K562 (cell line): ENCODE measurements around the gene DIP2A. TPM values are rescaled to one million over a fixed set of nuclear protein-coding genes. Genes with fewer than 3 reads are reported as not detected.
A peak's percentile ranks its signal among the peaks of the same experiment; 100 is the strongest.

Source experiments
- CREB3 ChIP-seq: fragments of 450-650 bp; conservative IDR thresholded peaks from 2 replicates; pipeline ENCODE4 v1.6.1; 2016; ENCODE audit warnings: missing genetic modification characterization, low read depth, mild to moderate bottlenecking, missing compliant biosample characterization, moderate library complexity
- DDX20 ChIP-seq: fragments of 450-650 bp; IDR thresholded peaks from 2 replicates; pipeline ENCODE4 v1.6.1; 2016; ENCODE audit warnings: missing genetic modification characterization, low read depth, mild to moderate bottlenecking, missing compliant biosample characterization, moderate library complexity
- E2F5 ChIP-seq: sonication (generic); formaldehyde crosslinking; IDR thresholded peaks from 2 replicates; pipeline ENCODE4 v1.8.0; 2022; ENCODE audit warnings: mild to moderate bottlenecking, missing genetic modification reagents
- ELF2 ChIP-seq: fragments of 250-450 bp; sonication (Bioruptor Pico); IDR thresholded peaks from 2 replicates; pipeline ENCODE4 v1.5.0; 2021; ENCODE audit warnings: mild to moderate bottlenecking
- KAT8 ChIP-seq: fragments of 450-650 bp; IDR thresholded peaks from 2 replicates; pipeline ENCODE4 v1.6.1; 2016; ENCODE audit warnings: low read depth, mild to moderate bottlenecking
- NR2C1 ChIP-seq, 2 experiments: fragments of 450-650 bp; IDR thresholded peaks; 2 replicates each; pipeline ENCODE4 v1.6.1; 2017; ENCODE audit warnings: mild to moderate bottlenecking in 2 of 2, antibody characterized with exemption in 1 of 2, inconsistent platforms in 1 of 2, missing compliant biosample characterization in 1 of 2, missing genetic modification characterization in 1 of 2
- TEAD2 ChIP-seq: fragments of 450-650 bp; IDR thresholded peaks from 2 replicates; pipeline ENCODE4 v1.6.1; 2016; ENCODE audit warnings: missing genetic modification characterization, control low read depth, missing compliant biosample characterization
- XRCC5 ChIP-seq: fragments of 200-400 bp; formaldehyde crosslinking; IDR thresholded peaks from 2 replicates; pipeline ENCODE4 v1.6.1; 2017; ENCODE audit warnings: low read depth, mild to moderate bottlenecking, low read length
- polyA plus RNA-seq, 8 experiments: library from polyadenylated mRNA; depleted of rRNA in 4 of 8; stranded (reverse) in 5 of 8; unstranded in 3 of 8; fragments of >200 nt; fragmentation: Nextera tagmentation in 2 of 8; fragmentation: Illumina TruSeq in 1 of 8; extraction: Ambion mirVana in 2 of 8; extraction: Trizol in 1 of 8; gene quantifications; 2 replicates each; pipeline versions ENCODE4 v1.2.1 to v1.2.3, GENCODE V29; 2011 to 2014; ENCODE audit warnings: inconsistent platforms in 1 of 8, missing spikeins in 1 of 8
- total RNA-seq, 7 experiments: library from RNA; depleted of rRNA in 6 of 7; stranded (reverse); fragments of >200 nt in 6 of 7; fragmentation: Illumina TruSeq in 2 of 7; extraction: Trizol in 2 of 7; gene quantifications; 2 replicates each; pipeline versions ENCODE4 v1.2.1 to v1.2.3, GENCODE V29; 2011 to 2021; ENCODE audit warnings: low replicate concordance in 1 of 7
- TF ChIP-seq, protein P1 (sequence below), 2 experiments: fragments of 450-650 bp; IDR thresholded peaks; 2 replicates each; pipeline ENCODE4 v1.6.1; 2016; ENCODE audit warnings: mild to moderate bottlenecking in 2 of 2, borderline replicate concordance in 1 of 2, low read depth in 1 of 2, moderate library complexity in 1 of 2
- TF ChIP-seq, protein P2 (sequence below), 3 experiments: fragments of 200-800 bp in 1 of 3; fragments of 250-450 bp in 1 of 3; fragments of 450-650 bp in 1 of 3; sonication (Bioruptor Pico) in 1 of 3; sonication (Bioruptor generic) in 1 of 3; formaldehyde crosslinking in 1 of 3; IDR thresholded peaks; 2 replicates each; pipeline versions ENCODE4 v1.6.1 to v1.8.0; 2016 to 2022; ENCODE audit warnings: mild to moderate bottlenecking in 2 of 3, missing genetic modification characterization in 2 of 3, missing compliant biosample characterization in 1 of 3, moderate library complexity in 1 of 3

The DIP2A gene
- total and polyA plus RNA-seq, 9 of the 15 experiments (the other 6 are each of a cell fraction or from before 2014, with no cell fraction given) = 4.3 to 34.5 (median 20.3) TPM

- TF ChIP-seq, protein P1, sequence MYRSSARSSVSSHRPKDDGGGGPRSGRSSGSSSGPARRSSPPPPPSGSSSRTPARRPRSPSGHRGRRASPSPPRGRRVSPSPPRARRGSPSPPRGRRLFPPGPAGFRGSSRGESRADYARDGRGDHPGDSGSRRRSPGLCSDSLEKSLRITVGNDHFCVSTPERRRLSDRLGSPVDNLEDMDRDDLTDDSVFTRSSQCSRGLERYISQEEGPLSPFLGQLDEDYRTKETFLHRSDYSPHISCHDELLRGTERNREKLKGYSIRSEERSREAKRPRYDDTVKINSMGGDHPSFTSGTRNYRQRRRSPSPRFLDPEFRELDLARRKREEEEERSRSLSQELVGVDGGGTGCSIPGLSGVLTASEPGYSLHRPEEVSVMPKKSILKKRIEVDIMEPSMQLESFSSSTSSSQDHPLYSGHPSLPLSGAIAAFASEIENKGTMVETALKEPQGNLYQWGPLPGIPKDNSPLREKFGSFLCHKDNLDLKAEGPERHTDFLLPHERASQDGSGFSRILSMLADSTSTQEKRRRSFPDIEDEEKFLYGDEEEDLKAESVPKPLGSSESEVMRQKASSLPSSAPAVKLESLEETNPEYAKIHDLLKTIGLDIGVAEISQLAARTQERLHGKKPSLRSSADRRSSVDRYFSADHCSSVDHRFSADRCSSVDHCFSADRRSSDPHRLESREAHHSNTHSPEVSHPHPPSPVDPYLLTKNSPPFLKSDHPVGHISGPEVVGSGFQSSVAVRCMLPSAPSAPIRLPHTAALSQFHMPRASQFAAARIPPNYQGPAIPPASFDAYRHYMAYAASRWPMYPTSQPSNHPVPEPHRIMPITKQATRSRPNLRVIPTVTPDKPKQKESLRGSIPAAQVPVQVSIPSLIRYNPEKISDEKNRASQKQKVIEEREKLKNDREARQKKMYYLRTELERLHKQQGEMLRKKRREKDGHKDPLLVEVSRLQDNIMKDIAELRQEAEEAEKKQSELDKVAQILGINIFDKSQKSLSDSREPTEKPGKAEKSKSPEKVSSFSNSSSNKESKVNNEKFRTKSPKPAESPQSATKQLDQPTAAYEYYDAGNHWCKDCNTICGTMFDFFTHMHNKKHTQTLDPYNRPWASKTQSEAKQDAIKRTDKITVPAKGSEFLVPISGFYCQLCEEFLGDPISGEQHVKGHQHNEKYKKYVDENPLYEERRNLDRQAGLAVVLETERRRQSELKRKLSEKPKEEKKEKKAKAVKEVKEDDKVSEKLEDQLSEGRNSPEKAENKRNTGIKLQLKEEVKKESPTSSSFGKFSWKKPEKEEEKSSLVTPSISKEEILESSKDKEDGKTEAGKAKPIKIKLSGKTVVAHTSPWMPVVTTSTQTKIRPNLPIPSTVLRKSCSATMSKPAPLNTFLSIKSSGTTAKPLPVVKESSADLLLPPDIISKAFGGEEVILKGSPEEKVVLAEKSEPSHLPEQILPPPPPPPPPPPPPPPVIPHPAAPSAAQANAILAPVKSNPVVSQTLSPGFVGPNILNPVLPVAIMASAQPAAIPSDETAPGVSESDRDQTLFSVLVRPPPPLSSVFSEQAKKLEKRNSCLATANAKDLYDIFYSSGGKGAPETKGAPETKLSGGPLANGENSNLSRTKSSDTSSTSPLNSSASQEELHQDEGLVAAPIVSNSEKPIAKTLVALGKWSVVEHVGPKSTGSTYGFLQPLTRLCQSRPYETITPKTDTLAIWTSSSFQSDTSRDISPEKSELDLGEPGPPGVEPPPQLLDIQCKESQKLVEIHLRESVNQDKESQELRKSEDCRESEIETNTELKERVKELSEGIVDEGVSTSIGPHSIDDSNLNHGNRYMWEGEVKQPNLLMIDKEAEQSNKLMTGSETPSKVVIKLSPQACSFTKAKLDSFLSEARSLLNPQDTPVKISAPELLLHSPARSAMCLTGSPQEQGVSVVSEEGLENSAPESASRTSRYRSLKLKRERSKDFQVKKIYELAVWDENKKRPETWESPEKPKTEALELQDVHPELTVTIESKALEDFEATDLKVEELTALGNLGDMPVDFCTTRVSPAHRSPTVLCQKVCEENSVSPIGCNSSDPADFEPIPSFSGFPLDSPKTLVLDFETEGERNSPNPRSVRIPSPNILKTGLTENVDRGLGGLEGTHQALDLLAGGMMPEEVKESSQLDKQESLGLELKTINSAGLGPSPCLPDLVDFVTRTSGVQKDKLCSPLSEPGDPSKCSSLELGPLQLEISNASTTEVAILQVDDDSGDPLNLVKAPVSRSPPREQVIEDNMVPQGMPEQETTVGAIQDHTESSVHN (IDR thresholded peaks at IDR 0.05; ENCODE audit: borderline replicate concordance in 1 of 2, low read depth in 1 of 2) = peak in 1 of 2 experiments; percentile 43; a peak in 1 of 4 replicates
- TF ChIP-seq TEAD2 (tag) (0 out of 2 replicates have a peak, but pooled peaks have one; percentile 49), KAT8 (no peak), CREB3 (tag) (0 out of 2 replicates have a peak, but pooled peaks have one; percentile 46), ELF2 (CRISPR knock-in tag) (0 out of 2 replicates have a peak, but pooled peaks have one; percentile 7), E2F5 (CRISPR knock-in tag) (0 out of 2 replicates have a peak, but pooled peaks have one; percentile 58), DDX20 (tag) (no peak), NR2C1 (IDR thresholded peaks at IDR 0.05) (peak; percentile 90), NR2C1 (tag; IDR thresholded peaks at IDR 0.05) (peak; percentile 95), XRCC5 (no peak)
- TF ChIP-seq, protein P2, sequence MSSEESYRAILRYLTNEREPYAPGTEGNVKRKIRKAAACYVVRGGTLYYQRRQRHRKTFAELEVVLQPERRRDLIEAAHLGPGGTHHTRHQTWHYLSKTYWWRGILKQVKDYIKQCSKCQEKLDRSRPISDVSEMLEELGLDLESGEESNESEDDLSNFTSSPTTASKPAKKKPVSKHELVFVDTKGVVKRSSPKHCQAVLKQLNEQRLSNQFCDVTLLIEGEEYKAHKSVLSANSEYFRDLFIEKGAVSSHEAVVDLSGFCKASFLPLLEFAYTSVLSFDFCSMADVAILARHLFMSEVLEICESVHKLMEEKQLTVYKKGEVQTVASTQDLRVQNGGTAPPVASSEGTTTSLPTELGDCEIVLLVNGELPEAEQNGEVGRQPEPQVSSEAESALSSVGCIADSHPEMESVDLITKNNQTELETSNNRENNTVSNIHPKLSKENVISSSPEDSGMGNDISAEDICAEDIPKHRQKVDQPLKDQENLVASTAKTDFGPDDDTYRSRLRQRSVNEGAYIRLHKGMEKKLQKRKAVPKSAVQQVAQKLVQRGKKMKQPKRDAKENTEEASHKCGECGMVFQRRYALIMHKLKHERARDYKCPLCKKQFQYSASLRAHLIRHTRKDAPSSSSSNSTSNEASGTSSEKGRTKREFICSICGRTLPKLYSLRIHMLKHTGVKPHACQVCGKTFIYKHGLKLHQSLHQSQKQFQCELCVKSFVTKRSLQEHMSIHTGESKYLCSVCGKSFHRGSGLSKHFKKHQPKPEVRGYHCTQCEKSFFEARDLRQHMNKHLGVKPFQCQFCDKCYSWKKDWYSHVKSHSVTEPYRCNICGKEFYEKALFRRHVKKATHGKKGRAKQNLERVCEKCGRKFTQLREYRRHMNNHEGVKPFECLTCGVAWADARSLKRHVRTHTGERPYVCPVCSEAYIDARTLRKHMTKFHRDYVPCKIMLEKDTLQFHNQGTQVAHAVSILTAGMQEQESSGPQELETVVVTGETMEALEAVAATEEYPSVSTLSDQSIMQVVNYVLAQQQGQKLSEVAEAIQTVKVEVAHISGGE (CRISPR knock-in tag; IDR thresholded peaks at IDR 0.05) = peak in 1 of 3 experiments; percentile 65; a peak in 1 of 6 replicates
Measured at GRCh38 chr21:46455575-46456385, 2.9 kb upstream of the DIP2A start (continued).
